Parathyroid adenoma (tissue), 2 donors: ENCODE data around the gene CIPC.
A peak's percentile ranks its signal among the peaks of the same experiment; 100 is the strongest.

Source experiments
- H2AFZ ChIP-seq: fragments of 300-600 bp; sonication (generic); one replicate; pipeline ENCODE4 v1.7.0; 2017; ENCODE audit warnings: antibody characterized with exemption, mild to moderate bottlenecking
- H3K27ac ChIP-seq: fragments of 300-600 bp; sonication (generic); one replicate; pipeline ENCODE4 v1.7.0; 2017
- H3K27me3 ChIP-seq: fragments of 300-600 bp; sonication (generic); one replicate; pipeline ENCODE4 v1.7.0; 2017; ENCODE audit warnings: low read length; ENCODE audit not compliant: control insufficient read depth, insufficient read depth
- H3K36me3 ChIP-seq: fragments of 300-600 bp; sonication (generic); one replicate; pipeline ENCODE4 v1.7.0; 2017; ENCODE audit warnings: low read length; ENCODE audit not compliant: control insufficient read depth, insufficient read depth
- H3K4me1 ChIP-seq: fragments of 300-600 bp; sonication (generic); one replicate; pipeline ENCODE4 v1.7.0; 2017; ENCODE audit warnings: control low read depth
- H3K4me2 ChIP-seq: fragments of 300-600 bp; sonication (generic); one replicate; pipeline ENCODE4 v1.7.0; 2017; ENCODE audit warnings: low read length
- H3K4me3 ChIP-seq: fragments of 300-600 bp; sonication (generic); one replicate; pipeline ENCODE4 v1.7.0; 2017; ENCODE audit warnings: low read depth, low read length
- H3K79me2 ChIP-seq: fragments of 300-600 bp; sonication (generic); one replicate; pipeline ENCODE4 v1.7.0; 2017; ENCODE audit warnings: control low read depth
- H3K9ac ChIP-seq: fragments of 300-600 bp; sonication (generic); one replicate; pipeline ENCODE4 v1.7.0; 2017; ENCODE audit warnings: mild to moderate bottlenecking
- H3K9me3 ChIP-seq: fragments of 300-600 bp; sonication (generic); one replicate; pipeline ENCODE4 v1.7.0; 2017; ENCODE audit warnings: low read length; ENCODE audit not compliant: control insufficient read depth
- TF ChIP-seq, protein P1 (sequence below): fragments of 300-600 bp; sonication (generic); IDR thresholded peaks from one replicate; pipeline ENCODE4 v1.7.0; 2017; ENCODE audit warnings: antibody characterized with exemption, mild to moderate bottlenecking
- donor health status: primary hyperparathyroidism.

Gene CIPC

DNA sequence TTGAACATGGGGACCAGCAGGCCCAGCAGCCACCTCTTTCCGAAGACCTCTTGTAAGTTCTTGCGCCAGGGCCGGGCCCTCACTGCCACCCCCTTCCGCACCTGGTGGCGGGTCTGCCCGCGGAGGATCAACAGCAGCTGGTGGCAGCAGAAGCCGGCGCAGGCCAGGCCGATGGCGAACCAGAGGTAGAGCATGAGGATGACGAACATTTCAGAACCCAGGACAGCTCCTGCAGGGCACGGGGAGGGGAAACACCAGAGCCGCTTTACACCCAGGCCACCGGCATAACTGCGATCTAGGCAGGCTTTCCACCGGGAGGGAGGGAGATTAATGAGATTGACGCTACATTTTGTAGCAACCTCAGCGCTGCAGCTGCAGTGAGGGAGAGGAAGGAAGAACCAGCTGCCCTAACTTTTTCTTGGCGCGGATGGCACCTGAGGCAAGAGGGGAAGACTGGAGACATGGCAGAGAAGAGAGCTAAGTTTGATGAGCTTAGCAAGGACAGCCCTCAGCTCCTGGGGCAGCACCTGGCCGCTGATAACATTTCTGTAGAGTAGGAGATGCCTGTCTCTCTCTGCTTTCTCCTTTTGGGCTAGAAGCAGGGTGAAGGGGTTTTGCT is 35.8 kb downstream of the CIPC start:
- H3K36me3 ChIP-seq = no peaks in the 10 kb centered on the region
- no peak overlapping the region for H3K27ac ChIP-seq
- peaks cover 2% of the 10 kb centered on the region for H3K79me2 ChIP-seq
- TF ChIP-seq, protein P1, sequence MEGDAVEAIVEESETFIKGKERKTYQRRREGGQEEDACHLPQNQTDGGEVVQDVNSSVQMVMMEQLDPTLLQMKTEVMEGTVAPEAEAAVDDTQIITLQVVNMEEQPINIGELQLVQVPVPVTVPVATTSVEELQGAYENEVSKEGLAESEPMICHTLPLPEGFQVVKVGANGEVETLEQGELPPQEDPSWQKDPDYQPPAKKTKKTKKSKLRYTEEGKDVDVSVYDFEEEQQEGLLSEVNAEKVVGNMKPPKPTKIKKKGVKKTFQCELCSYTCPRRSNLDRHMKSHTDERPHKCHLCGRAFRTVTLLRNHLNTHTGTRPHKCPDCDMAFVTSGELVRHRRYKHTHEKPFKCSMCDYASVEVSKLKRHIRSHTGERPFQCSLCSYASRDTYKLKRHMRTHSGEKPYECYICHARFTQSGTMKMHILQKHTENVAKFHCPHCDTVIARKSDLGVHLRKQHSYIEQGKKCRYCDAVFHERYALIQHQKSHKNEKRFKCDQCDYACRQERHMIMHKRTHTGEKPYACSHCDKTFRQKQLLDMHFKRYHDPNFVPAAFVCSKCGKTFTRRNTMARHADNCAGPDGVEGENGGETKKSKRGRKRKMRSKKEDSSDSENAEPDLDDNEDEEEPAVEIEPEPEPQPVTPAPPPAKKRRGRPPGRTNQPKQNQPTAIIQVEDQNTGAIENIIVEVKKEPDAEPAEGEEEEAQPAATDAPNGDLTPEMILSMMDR = no peak
- H2AFZ ChIP-seq = no peak overlapping the region
- H3K4me2 ChIP-seq = no peak overlapping the region
- H3K9ac ChIP-seq = no peak overlapping the region
- no peaks in the 10 kb centered on the region for H3K9me3 ChIP-seq
- H3K4me1 ChIP-seq = no peaks in the 10 kb centered on the region
- H3K27me3 ChIP-seq = no peaks in the 10 kb centered on the region
- no peak overlapping the region for H3K4me3 ChIP-seq

DNA sequence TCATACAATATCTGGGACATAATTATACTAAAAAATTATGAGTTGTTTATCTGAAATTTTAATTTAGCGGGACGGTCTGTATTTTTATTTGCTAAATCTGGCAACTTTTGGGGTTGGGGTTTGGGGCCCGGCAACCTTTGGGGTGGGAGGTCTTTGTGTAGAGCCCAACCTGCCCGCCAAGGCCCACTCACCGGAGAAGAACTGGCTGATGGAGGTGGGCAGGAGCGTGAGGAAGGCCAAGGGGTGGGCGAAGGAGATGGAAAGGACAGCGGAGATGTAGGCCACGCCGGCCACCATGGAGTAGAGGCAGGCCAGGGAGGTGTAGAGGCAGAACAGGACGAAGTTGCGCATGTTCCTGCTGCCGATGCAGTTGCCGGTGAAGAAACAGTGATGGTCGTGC is 41.0 kb downstream of the CIPC start:
- Histone ChIP-seq H3K4me2 (no peak overlapping the region), H3K9me3 (no peaks in the 10 kb centered on the region), H3K36me3 (no peaks in the 10 kb centered on the region), H3K27ac (no peak overlapping the region), H3K4me1 (peaks cover 11% of the 10 kb centered on the region), H3K27me3 (peaks cover 13% of the 10 kb centered on the region), H3K4me3 (no peak overlapping the region), H3K79me2 (peaks cover 2% of the 10 kb centered on the region), H2AFZ (no peak overlapping the region), H3K9ac (no peak overlapping the region)
- TF ChIP-seq, protein P1 = no peak

DNA sequence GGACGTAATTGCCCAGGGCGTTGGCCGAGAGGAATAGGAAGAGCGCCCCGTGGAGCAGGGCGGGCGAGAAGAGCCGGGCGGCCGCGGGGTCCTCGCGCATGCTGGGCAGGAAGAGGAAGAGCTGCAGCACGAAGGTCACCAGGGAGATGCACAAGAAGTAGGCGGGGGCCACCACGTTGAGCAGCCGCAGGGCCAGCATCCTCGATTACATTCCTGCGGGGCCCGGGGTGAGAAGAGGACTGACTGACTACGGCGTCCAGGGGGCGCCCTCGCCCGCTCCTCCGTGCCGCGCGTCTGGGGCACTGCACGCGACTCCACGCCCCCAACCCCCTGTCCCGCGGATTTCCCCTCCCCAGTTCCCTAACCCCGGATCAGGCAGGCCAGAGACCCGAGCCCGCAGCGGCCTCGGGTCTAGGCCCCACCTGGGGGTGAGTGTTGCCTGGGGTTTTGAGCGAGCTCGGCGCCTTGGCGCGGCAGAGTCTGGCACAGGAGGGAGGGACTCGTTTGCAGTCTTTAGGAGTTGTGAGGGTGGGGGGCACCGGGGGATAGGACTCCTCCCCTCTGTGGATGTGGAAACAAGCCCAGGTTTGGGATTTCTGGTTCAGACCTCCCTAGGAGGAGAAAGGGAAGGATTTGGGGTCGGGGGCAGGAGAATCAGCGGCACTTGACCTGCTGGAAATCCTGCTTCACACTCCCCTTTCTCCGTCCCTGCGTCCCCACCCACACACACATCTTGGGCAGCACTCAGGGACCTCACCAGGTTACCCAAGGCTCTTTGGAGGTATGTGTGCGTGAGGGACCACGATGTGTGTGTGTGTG is 41.7 kb downstream of the CIPC start:
- Histone ChIP-seq H3K4me2 (no peak overlapping the region), H3K9ac (no peak overlapping the region), H3K27me3 (peaks cover 13% of the 10 kb centered on the region), H3K79me2 (peaks cover 2% of the 10 kb centered on the region), H2AFZ (peak overlapping the region; percentile 79), H3K27ac (no peak overlapping the region), H3K9me3 (no peaks in the 10 kb centered on the region), H3K4me3 (no peak overlapping the region), H3K36me3 (no peaks in the 10 kb centered on the region), H3K4me1 (peaks cover 15% of the 10 kb centered on the region)
- TF ChIP-seq, protein P1 = peak; percentile 56

DNA sequence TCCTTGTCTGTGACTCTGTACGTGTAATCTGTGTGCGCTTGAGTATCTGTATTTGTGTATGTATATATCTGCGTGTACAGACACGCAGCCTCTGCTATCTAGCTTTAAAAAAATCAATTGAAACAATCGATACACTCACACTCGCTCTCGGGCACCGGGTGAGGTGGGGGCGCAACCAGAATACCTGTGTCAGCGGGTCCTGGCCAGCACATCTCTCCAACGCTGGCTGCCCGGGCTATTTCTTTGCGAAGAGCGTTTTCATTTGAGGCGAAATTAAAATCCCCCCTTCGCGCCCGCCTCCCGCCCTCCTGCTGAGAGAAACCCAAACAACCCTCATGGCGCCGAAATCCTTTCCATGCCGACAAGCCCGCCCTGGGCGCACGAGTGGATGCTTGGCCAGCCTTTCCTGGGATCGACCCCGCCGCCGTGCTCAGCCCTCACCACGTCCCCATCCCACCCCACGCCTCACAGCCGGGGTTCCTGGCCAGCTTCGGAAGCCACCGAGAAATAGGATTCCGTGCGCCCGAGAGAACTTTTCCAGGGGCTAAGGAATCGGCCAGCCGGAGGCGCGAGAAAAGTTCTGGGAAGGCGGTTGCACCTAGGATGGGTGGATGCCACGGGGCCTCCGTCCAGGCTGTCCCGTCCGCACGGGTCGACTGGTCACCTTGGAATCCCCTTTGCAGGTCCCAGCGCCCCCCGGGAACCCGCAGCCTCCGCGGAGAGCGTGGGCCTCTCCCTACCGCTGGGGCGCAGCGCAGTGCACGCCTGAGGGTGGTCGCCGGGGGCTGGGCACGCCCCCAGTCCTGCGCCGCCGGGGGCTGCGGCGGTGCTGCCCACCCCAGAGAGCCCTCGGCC is 42.5 kb downstream of the CIPC start:
- Histone ChIP-seq H3K4me2 (peak overlapping the region; percentile 41), H3K9ac (no peak overlapping the region), H3K27me3 (peaks cover 13% of the 10 kb centered on the region), H3K79me2 (peaks cover under 1% of the 10 kb centered on the region), H3K4me1 (peaks cover 17% of the 10 kb centered on the region), H3K4me3 (no peak overlapping the region), H3K27ac (no peak overlapping the region), H3K9me3 (no peaks in the 10 kb centered on the region), H2AFZ (peak overlapping the region; percentile 82), H3K36me3 (no peaks in the 10 kb centered on the region)
- TF ChIP-seq, protein P1 = no peak
